GM18508 (cell line): ENCODE results near the gene KAT6B.
A peak's percentile ranks its signal among the peaks of the same experiment; 100 is the strongest.

Source experiments
- ATAC-seq: cut with Tn5 transposase; IDR thresholded peaks from one replicate; pipeline ENCODE4 v1.9.1; 2021; ENCODE audit warnings: moderate number of reproducible peaks; ENCODE audit not compliant: insufficient read depth, unreplicated experiment

Gene KAT6B

DNA sequence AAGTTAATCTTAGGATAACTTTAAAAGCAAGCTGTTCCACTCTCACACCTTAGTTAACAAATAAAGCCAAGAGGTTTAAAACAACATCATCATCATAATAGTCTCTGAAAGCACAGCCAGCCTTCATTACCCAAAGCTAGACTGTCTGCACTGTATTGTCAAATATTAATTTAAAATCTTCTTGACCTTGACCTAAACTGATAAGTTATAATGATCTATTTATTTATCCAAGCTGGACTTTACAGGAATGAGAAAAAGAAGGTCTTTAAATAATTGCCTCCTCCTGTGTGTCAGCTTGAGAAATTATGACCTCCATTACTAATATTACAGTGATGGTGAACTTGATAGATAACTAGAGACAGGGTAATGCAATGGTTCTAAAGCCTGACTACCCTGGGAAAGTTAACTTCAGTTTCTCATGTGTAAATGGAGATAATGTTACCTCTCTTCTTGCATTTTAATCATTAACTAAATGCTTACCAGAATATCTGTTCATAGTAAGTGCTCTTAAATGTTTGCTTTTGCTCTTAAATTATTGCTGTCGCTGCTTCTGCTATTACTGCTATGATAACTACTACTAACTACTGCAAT, 111.0 kb downstream of the KAT6B start:
- ATAC-seq = no peak

DNA sequence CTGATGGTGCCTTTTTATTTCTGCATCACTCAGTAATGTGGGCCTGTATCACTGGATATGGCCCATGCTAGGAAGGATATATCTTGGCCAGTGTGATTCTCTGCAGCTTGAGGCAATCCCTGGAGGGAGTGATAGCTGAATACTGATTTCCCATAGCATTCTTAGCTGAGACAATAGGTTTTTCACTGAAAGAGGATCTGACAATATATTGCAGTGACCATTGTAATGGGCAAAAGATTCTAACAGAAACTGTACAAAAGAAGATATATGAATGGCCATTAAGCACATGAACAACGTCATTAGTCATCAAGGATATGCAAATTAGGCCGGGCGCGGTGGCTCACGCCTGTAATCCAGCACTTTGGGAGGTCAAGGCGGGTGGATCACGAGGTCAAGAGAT, 117.8 kb downstream of the KAT6B start:
- no peak for ATAC-seq

- ATAC-seq = no peak
Observed at GRCh38 chr10:74947781-74948401, 121.5 kb downstream of the KAT6B start.

DNA sequence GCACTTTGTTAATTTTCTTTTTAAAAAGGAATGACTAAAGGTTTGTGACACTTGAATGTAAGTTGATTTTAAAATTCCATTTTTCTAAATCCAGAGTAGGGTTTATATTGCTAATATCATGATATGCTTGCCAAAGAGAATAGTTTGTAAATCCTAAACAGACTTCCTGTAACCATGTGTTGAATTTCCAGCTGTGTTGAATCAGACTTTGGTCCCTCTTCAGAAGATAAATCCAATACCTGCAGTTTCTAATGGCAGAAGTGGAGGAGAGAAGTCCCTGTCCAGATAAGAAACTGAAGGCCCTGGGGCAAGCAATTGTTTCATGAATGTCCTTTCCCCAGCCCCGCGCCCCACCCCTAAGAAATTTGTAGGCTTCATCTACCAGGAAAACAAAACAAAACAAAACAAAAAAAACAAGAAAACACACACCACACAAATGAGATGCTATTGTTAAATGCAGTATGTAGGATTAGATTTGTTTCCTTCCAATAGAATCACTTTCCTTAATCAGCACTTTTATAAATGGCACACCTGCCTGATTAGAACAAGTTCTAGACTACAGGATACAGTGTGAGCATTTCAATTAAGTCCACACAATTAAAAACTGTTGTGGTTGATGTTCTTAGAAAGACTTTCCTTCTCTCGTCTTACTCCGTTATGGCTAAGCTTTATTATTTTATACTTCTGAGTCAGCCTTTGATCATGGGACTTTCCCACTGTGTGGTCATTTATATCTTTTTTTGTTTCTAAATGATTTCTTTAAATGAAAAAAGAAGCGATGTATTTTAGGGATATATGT, 122.8 kb downstream of the KAT6B start:
- no peak for ATAC-seq

DNA sequence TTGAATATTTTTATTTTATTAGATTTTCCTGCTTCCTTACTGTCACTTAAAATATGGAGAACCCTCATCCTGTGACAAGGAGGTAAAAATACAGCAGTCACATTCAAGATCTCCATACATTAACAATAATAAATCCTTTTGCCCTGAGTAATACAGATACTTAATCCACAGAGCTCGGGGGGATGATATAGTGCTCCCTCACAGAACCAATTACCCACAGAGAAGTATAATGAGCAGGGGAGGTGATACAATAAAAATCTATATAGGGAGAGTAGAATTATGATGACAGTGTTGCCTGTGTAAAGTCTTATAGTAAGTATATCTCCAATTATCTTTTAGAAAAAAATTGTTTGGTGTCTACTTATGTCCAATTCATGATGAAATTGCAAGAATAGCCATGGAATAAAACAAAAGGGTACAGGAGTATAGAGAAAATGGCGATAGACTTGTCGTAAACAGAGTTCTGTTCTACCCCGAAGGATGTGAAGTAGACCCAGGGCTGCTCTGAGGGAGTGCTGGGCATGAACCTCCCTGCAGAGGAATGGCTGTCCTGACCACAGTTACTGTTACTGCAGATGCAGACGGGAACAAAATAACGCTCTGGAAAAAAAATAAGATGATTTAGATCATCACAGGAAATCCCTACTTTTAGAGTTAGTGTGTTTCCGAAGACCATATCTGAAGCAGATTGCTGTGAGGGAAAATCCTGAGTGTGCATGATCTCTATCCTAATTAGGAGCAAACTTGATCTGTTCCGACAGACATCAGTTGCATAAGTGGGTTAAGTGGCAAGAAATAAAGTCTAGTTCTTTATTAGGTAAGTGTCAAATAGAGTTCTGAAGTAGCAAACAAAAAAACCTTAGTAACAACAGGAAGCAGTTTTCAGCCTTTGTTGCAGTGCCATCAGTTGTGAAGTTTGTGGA, 123.7 kb downstream of the KAT6B start:
- ATAC-seq = no peak

DNA sequence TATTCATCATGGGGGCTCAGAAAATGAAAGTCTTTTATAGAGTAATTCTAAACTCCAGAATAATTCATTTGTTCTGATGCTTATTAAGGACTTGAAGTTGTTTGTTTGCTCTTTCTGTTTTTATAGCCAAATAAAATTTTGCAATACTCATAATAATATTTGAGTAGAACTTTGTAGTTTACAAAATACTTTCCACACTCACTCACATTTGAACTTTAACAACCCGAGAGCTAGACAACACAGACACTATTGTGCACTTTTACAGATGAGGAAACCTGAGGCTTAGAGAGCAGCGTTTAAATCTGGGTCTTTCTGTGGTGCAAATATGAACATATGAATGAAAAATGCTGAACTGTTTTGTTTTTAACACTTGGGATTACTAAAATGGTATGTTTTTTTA, 126.8 kb downstream of the KAT6B start:
- no peak for ATAC-seq

DNA sequence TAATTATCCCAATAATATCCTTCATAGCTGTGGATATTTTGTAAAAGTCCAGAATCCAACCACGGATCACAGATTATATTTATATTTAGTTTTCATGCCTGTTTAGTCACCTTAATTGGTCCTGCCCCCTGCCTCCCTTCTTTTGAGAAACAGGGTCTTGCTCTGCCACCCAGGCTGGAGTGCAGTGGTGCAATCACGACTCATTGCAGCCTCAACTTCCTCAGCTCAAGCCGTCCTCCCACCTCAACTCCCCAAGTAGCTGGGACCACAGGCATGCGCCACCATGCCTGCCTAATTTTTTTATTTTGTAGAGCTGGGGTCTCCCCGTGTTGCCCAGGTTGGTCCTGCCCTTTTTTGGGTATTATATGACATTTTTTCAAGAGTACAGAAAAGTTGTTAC, 129.4 kb downstream of the KAT6B start:
- ATAC-seq = no peak

DNA sequence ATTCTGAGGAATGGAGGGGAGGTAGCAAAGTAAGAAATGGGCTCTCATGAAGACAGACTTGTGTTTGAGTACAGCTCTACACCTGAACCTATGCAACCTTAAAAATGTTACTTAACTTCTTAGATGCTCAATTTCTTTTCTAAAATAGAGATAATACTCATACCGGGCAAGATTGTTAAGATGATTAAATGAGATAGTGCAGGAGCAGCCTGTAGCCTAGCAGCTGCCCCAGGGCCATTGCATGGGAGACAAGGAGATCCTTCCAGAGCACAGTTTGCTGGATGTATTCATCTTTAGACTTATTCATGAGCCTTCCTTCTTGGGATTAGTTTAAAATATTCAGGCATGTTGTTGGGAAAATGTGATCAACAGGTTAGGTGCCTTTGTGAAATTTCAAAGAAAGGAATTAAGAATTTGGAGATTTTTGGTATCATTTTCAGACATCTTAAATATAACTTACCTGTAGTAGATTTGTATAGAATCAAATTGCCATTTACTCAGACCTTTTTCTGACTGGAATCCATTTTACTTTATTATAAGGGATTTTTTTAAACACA, 130.2 kb downstream of the KAT6B start:
- ATAC-seq = no peak

DNA sequence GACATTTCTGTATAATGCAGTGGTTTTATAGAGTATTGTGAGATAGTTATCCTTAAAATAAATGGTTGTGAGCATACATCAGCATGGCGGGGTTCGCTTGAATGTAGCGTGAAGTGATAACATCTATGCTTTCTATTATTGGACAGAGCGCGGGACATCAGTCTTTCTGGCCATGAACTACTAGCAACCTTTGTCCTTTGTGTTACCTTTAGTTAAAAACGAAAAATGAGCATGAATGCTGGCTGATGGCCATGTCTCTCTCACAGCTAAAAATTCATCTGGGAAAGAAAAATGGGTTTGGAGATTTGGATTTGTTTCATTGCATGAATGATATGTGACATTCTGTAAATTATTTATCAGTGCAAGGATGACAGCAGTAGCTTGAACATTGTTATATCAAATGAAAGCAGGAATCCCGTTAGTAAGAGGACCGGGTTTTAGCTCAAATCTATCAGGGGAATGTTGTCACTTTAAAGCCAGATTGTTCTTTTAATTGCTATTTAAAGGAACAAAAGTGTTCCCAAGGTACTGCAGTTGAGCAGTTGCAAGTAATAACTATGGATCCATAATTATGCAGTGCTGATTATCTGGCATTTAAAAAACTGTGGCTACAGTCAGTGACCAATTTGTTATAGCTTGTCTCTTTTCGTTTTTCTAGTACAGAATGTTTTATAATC, 131.0 kb downstream of the KAT6B start:
- ATAC-seq = no peak

- no peak for ATAC-seq
Observed at GRCh38 chr10:74958316-74958715, 131.9 kb downstream of the KAT6B start.

DNA sequence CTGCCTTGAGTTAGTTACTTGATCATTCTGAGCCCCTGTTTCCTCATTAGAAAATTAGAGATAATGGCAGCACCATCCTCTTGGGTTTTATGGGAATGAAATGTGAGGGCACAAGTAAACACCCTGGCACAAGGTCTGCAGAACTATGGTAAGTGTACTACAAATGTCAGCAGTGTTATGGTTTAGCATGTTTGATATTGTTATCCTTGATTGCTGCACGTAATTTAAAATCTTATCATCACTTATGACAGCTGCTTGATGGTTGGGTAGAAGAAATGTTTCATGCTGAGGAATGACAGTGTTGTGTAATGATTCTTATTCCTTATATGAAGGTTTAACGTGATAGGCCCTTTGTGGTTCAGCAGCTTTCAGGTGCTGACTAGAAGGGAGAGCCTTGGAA, 134.3 kb downstream of the KAT6B start:
- no peak for ATAC-seq

- ATAC-seq = no peak
Observed at GRCh38 chr10:74962517-74962916, 136.1 kb downstream of the KAT6B start.

GRCh38 chr10:74963549-74963948, 137.1 kb downstream of the KAT6B start:
- peak; percentile 50 for ATAC-seq

DNA sequence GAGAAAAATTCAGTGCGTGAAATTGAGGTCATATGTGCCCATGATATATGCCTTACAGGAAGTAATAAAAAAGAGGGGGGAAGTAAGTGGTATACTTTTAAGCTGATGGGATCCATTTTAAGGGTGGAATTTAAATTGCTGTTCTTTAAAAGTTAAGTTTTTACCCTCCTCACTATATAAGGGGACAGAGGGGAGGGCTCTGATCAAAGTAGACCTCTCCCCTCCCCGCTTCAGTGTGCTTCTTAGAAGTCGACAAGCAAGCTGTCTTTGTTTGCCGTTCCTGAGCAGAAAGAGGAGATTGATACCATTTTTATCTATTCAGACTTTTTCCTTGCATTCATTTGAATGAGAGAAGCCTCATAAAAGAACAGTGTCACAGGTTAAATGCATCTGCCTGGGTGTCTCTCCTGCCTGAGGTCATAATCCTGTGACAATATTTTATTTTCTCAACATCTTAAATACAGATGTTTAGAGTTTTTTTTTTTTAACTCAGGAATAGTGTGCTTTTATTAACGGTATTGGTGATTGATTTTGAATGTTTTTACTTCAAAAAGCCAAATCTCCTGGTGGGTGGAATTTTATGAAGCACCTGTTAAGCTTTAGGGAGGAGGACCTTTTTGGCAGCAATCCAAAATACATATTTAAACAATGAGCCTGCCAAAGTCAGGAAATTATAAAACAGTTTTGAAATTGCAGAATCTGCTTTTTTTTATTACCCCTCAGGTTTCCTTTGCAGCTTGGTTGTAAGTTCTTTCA, 141.7 kb downstream of the KAT6B start:
- ATAC-seq = no peak

DNA sequence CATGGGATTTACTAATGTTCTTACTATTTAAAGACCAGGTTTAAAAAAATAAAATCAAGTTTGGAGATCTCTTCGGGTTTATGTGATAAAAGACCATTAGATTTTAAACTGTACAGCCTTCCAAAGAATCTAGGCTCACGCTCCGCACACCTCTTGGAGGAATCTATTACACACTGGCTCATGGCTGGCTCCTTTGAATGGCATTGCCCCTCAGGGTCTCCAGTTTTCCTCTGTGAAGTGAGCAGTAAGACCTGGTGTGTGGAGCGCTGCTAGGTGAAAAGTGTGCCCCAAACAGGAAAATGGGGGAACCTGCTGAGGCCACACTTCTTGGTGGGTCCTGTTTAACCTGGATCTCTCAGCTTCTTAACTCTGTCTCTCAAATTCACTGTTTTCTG, 142.3 kb downstream of the KAT6B start:
- no peak for ATAC-seq

GRCh38 chr10:74969093-74969492, 142.7 kb downstream of the KAT6B start:
- ATAC-seq = no peak

DNA sequence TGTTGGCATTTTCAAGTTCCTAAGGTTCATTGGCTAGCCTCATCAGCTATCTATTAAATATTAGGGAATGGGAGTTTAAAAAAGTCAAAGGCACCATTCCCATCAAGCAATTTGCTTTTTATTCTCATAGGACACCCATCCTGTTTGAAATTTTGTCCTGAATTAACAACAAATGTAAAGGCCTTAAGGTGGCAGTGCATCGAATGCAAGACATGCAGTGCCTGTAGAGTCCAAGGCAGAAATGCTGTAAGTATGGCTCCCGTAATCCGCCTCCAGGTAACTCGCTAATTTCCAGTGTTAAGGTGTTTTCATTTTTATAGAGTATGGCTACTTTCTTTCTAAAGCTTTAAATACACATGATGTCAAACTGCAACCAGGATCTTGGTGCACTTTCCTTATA, 143.1 kb downstream of the KAT6B start:
- no peak for ATAC-seq

DNA sequence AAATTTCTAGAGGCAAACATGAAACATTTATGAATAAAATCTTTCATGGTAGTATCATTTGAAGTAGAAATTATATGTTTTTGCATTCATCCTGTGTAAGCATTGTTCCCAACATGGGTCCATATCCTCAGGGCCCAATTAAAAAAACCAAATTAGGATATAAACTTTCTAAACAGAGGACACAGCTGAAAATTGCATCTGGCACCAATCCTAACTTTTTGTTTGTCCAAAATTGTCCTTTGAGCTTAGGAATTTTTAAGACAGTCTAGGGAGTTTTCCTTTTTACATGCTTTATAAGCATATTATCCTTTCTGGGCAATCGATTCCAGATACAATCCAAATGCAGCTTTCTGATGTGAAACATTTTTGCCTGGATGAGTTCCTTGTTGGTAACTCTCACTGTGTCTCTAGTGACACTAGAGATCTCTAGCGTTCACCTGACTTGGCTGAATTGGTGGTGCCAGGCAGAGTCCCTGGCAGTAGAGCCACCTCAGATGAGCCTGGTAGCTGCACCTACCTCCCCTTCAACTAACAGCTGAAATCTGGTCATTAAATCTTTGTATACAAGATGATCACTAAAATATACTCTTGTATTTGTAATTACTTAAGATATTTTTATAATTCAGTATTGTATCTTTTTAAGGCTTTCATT, 147.5 kb downstream of the KAT6B start:
- ATAC-seq = no peak

DNA sequence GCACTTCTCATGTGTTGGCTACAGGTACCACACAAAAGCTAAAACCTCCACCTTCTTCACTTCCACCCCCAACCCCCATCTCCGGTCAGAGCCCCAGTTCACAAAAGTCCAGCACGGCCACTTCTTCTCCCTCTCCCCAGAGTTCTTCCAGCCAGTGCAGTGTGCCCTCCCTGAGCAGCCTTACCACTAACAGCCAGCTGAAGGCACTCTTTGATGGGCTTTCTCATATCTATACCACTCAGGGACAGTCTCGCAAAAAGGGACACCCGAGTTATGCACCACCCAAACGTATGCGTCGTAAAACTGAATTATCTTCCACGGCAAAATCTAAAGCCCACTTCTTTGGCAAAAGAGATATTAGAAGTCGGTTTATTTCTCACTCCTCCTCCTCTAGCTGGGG, 149.4 kb downstream of the KAT6B start:
- no peak for ATAC-seq
